Effector memory CD4-positive, alpha-beta T cell (primary cell): Measurements from ENCODE around the gene AGBL1.

Source experiments
- DNase-seq, 3 donors: peaks; one replicate each; pipeline ENCODE4 v3.0.0-alpha.2; 2020
- H3K27ac ChIP-seq: 2 replicates; pipeline ENCODE4 v1.7.0; 2013; ENCODE audit warnings: mild to moderate bottlenecking, low read length, moderate library complexity; ENCODE audit not compliant: insufficient read depth, poor library complexity, severe bottlenecking
- H3K27me3 ChIP-seq: replicated peaks from 2 replicates; pipeline ENCODE4 v1.7.0; 2013; ENCODE audit warnings: mild to moderate bottlenecking, low read length; ENCODE audit not compliant: insufficient read depth, control insufficient read depth, poor library complexity, severe bottlenecking
- H3K36me3 ChIP-seq: 2 replicates; pipeline ENCODE4 v1.7.0; 2013; ENCODE audit warnings: mild to moderate bottlenecking, low read length, moderate library complexity; ENCODE audit not compliant: control insufficient read depth, insufficient read depth
- H3K4me1 ChIP-seq: 2 replicates; pipeline ENCODE4 v1.7.0; 2013; ENCODE audit warnings: low read length, mild to moderate bottlenecking; ENCODE audit not compliant: control insufficient read depth, insufficient read depth, poor library complexity, severe bottlenecking
- H3K4me3 ChIP-seq: 2 replicates; pipeline ENCODE4 v1.7.0; 2013; ENCODE audit warnings: low read length, low read depth, mild to moderate bottlenecking; ENCODE audit not compliant: insufficient read depth, poor library complexity, severe bottlenecking
- H3K9me3 ChIP-seq: 2 replicates; pipeline ENCODE4 v1.7.0; 2013; ENCODE audit warnings: mild to moderate bottlenecking, low read length, moderate library complexity; ENCODE audit not compliant: control insufficient read depth

The AGBL1 gene

DNA sequence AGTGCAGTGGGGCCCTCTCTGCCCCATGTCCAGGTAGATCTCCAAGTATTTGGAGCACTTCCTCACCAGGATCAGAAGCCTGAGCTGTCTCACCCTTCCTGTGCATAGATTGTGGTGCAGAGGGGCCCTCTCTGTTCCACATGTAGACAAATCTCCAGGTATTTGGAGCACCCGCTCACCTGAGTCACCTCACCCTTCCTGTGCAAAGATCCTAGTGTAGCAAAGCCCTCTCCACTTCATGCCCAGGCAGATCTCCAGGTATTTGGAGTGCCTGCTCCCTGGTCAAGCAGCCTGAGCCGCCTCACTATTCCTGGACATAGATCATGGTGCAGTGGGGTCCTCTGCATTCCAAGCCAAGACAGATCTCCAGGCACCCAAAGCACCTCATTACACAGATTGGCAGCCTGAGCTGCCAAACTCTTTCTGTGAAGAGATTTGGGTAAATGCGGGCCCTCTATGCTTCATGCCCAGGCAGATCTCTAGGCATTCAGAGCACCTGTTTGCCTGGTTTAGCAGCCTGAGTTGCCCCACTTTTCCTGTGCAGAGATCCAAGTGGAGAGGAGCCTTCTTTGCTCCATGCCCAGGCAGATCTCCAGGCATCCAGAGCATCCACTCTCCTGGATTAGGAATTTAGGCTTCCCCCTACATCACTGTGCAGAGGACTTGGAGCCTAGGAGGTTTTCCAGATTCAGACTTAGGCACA, 249.8 kb downstream of the AGBL1 start:
- DNase-seq, result no peak
- H3K36me3 ChIP-seq, result no peaks in the 10 kb centered on the region
- no peaks in the 10 kb centered on the region for H3K4me1 ChIP-seq

DNA sequence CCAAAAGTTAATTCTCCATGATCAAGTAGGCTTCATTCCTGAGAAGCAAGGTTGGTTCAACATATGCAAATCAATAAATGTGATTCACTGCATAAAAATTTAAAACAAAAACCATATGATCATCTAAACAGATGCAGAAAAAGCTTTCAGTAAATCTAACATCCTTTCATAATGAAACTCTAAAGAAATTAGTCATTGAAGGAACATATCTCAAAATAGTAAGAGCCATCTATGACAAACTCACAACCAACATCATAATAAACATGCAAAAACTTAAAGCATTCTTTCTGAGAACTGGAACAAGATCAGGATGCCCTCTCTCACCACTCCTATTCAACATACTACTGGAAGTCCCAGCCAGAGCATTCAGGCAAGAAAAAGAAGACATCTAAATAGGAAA, 254.1 kb downstream of the AGBL1 start:
- DNase-seq, result no peak
- Histone ChIP-seq H3K27ac (no peak overlapping the region), H3K36me3 (no peaks in the 10 kb centered on the region), H3K27me3 (no peaks in the 10 kb centered on the region), H3K4me3 (no peak overlapping the region), H3K9me3 (no peaks in the 10 kb centered on the region), H3K4me1 (no peaks in the 10 kb centered on the region)

More for the DNA sequence above, 249.8 kb downstream of the AGBL1 start:
- Histone ChIP-seq H3K27me3 (no peaks in the 10 kb centered on the region), H3K9me3 (no peaks in the 10 kb centered on the region), H3K27ac (no peak overlapping the region), H3K4me3 (no peak overlapping the region)

- no peak for DNase-seq
- Histone ChIP-seq H3K4me3 (no peak overlapping the region), H3K9me3 (no peaks in the 10 kb centered on the region), H3K27me3 (no peaks in the 10 kb centered on the region), H3K4me1 (no peaks in the 10 kb centered on the region), H3K36me3 (no peaks in the 10 kb centered on the region), H3K27ac (no peak overlapping the region)
Observed at GRCh38 chr15:86336051-86336788, 256.5 kb downstream of the AGBL1 start.

- Histone ChIP-seq H3K4me1 (no peaks in the 10 kb centered on the region), H3K4me3 (no peak overlapping the region), H3K9me3 (no peaks in the 10 kb centered on the region), H3K27me3 (no peaks in the 10 kb centered on the region), H3K27ac (no peak overlapping the region), H3K36me3 (no peaks in the 10 kb centered on the region)
- no peak for DNase-seq
Observed at GRCh38 chr15:86337071-86337470, 257.4 kb downstream of the AGBL1 start.

DNA sequence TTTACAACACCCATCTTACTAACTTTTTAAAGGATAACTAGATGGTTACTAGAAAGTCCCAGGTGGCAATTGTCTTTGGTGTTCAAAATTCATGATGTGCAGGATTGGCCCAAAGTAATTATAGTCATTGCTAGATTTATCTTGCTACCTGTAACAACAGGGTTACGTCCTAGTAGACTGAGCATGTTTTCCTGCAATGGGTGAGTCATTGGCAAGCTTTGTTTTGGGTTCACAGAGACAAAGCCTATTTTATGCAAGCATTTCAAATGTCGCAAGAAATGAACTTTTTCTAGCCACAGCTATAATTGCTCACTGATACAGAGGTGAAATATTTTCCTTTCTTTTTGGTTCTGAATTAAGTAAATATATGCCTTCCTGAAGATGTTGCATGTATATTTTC, 267.6 kb downstream of the AGBL1 start:
- Histone ChIP-seq H3K4me1 (no peaks in the 10 kb centered on the region), H3K9me3 (no peaks in the 10 kb centered on the region), H3K4me3 (no peak overlapping the region), H3K36me3 (no peaks in the 10 kb centered on the region), H3K27ac (no peak overlapping the region), H3K27me3 (no peaks in the 10 kb centered on the region)
- no peak for DNase-seq

- Histone ChIP-seq H3K4me1 (no peaks in the 10 kb centered on the region), H3K27me3 (no peaks in the 10 kb centered on the region), H3K4me3 (no peak overlapping the region), H3K9me3 (no peaks in the 10 kb centered on the region), H3K36me3 (no peaks in the 10 kb centered on the region), H3K27ac (no peak overlapping the region)
- no peak for DNase-seq
Observed at GRCh38 chr15:86349565-86349964, 269.9 kb downstream of the AGBL1 start.

GRCh38 chr15:86353213-86353612, 273.5 kb downstream of the AGBL1 start:
- Histone ChIP-seq H3K36me3 (no peaks in the 10 kb centered on the region), H3K27me3 (no peaks in the 10 kb centered on the region), H3K27ac (no peak overlapping the region), H3K4me3 (no peak overlapping the region), H3K4me1 (no peaks in the 10 kb centered on the region), H3K9me3 (no peaks in the 10 kb centered on the region)
- no peak for DNase-seq

GRCh38 chr15:86355361-86355760, 275.7 kb downstream of the AGBL1 start:
- H3K9me3 ChIP-seq, result no peaks in the 10 kb centered on the region
- no peaks in the 10 kb centered on the region for H3K27me3 ChIP-seq
- no peak for DNase-seq
- no peaks in the 10 kb centered on the region for H3K4me1 ChIP-seq
- no peak overlapping the region for H3K27ac ChIP-seq
- no peak overlapping the region for H3K4me3 ChIP-seq
- H3K36me3 ChIP-seq, result no peaks in the 10 kb centered on the region

DNA sequence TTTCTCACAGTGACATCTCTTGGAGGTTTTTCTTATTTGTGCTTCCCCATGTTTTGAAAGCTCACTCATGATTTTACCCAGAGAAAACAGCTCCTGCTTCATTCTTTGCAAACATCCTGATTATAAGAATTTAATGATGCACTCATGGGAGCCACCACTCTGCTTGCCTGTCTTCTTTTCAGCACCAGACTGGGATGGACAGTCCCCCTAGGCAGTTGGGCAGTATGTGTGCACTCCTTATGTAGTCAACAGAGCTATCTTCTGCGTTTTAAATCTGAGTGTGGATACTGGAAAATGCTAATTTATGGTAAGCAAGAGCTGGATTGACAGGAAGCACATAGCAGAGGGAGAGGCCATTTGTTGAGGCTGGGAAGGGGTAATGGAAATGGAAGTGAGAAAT, 276.1 kb downstream of the AGBL1 start:
- Histone ChIP-seq H3K36me3 (no peaks in the 10 kb centered on the region), H3K27me3 (no peaks in the 10 kb centered on the region), H3K27ac (no peak overlapping the region), H3K9me3 (no peaks in the 10 kb centered on the region), H3K4me3 (no peak overlapping the region), H3K4me1 (no peaks in the 10 kb centered on the region)
- DNase-seq, result no peak

DNA sequence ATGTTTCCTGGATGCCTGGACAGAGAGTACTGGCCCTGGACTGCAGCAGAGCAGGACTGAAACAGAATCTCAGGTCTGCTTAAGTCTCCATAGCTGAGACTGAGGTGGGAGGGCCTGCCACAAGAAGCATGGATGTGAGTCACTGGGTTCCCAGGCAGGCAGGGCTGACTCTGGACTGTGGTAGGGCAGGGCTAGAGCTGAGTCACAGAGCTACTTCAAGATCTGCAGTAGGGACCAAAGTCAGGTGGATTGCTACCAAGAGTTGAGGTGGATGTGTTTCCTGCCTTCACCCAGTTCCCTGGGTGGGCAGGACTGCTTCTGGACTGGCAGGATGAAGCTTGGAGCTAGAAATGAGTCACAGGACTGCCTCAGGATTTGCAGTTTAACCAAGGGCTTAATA, 282.9 kb downstream of the AGBL1 start:
- Histone ChIP-seq H3K4me3 (no peak overlapping the region), H3K27me3 (no peaks in the 10 kb centered on the region), H3K4me1 (no peaks in the 10 kb centered on the region), H3K9me3 (no peaks in the 10 kb centered on the region), H3K36me3 (no peaks in the 10 kb centered on the region), H3K27ac (no peak overlapping the region)
- DNase-seq, result no peak
